A549 (cell line): ENCODE measurements around the gene BANF1. TPM values are rescaled to one million over a fixed set of nuclear protein-coding genes. Genes with fewer than 3 reads are reported as not detected.

Source experiments
- ATAC-seq, 2 experiments: fragments of 200-7000 bp in 1 of 2; fragments of >200 bp in 1 of 2; cut with Nextera tagmentation in 1 of 2; cut with Tn5 transposase in 1 of 2; 3 replicates each; pipeline versions ENCODE4 v1.8.0 to v1.9.1; 2018 to 2020; ENCODE audit warnings: mild to moderate bottlenecking in 1 of 2, moderate library complexity in 1 of 2
- CTCF ChIA-PET: fragments of 300-600 bp; sonication (Branson Sonifier 250); formaldehyde crosslinking; extraction: SDS; loops from one replicate; lab custom pipeline; 2021; ENCODE audit warnings: antibody characterized with exemption, inconsistent platforms; lab: Yijun Ruan, JAX
- POLR2A ChIA-PET: fragments of 350-600 bp; formaldehyde crosslinking; extraction: SDS; loops from one replicate; lab custom pipeline; 2021; ENCODE audit warnings: antibody characterized with exemption, inconsistent platforms; lab: Yijun Ruan, JAX
- DNase-seq, 2 experiments: peaks; one replicate each; pipeline versions ENCODE4 v3.0.0 to v3.0.0-alpha.2; 2011 to 2016; ENCODE audit warnings: low read depth in 1 of 2, low spot score in 1 of 2
- FAIRE-seq: peaks from 2 replicates; lab custom pipeline; 2011; peaks lifted over from hg19 to GRCh38; lab: Jason Lieb, UNC
- H3K27ac ChIP-seq, 2 experiments: fragments of >200 bp; sonication (Bioruptor Twin); formaldehyde crosslinking; 3 replicates each; pipeline ENCODE4 v1.5.1; 2016 to 2017
- H3K4me1 ChIP-seq: fragments of >200 bp; sonication (Bioruptor Twin); formaldehyde crosslinking; 3 replicates; pipeline ENCODE4 v1.6.1; 2016
- H3K4me2 ChIP-seq: fragments of >200 bp; sonication (Bioruptor Twin); formaldehyde crosslinking; 3 replicates; pipeline ENCODE4 v1.6.1; 2016
- H3K4me3 ChIP-seq: fragments of >200 bp; sonication (Bioruptor Twin); formaldehyde crosslinking; 3 replicates; pipeline ENCODE4 v1.5.1; 2016
- H3K9me3 ChIP-seq: fragments of >200 bp; sonication (Bioruptor Twin); formaldehyde crosslinking; 3 replicates; pipeline ENCODE4 v1.6.1; 2016
- ELK1 ChIP-seq: fragments of 150-350 bp; IDR thresholded peaks from 2 replicates; pipeline ENCODE4 v1.6.1; 2014; ENCODE audit warnings: low read depth, mild to moderate bottlenecking, low read length
- GATA3 ChIP-seq: IDR thresholded peaks from 2 replicates; pipeline ENCODE4 v1.6.1; 2012; ENCODE audit warnings: borderline replicate concordance
- HDAC2 ChIP-seq: fragments of 200-600 bp; sonication (generic); IDR thresholded peaks from 2 replicates; pipeline ENCODE4 v1.6.1; 2016
- MAZ ChIP-seq: fragments of 150-350 bp; IDR thresholded peaks from 2 replicates; pipeline ENCODE4 v1.6.1; 2014; ENCODE audit warnings: antibody characterized with exemption, low read depth, low read length, borderline replicate concordance
- MYC ChIP-seq: IDR thresholded peaks from 2 replicates; pipeline ENCODE4 v1.6.1; 2012; ENCODE audit warnings: mild to moderate bottlenecking, inconsistent platforms, low read length, improper control_type of control experiment, borderline replicate concordance
- NR3C1 ChIP-seq: fragments of >200 bp; sonication (Bioruptor Twin); formaldehyde crosslinking; IDR thresholded peaks from 3 replicates; pipeline ENCODE4 v1.6.1; 2017
- PHF8 ChIP-seq: fragments of 200-600 bp; sonication (generic); IDR thresholded peaks from 2 replicates; pipeline ENCODE4 v1.6.1; 2016; ENCODE audit warnings: low read depth, mild to moderate bottlenecking, antibody characterized with exemption, moderate library complexity, borderline replicate concordance
- POLR2AphosphoS2 ChIP-seq: conservative IDR thresholded peaks from 2 replicates; pipeline ENCODE4 v1.6.1; 2012; ENCODE audit warnings: low read length, improper control_type of control experiment, inconsistent platforms
- RNF2 ChIP-seq: fragments of 200-600 bp; sonication (generic); IDR thresholded peaks from 2 replicates; pipeline ENCODE4 v1.6.1; 2016; ENCODE audit warnings: low read depth, mild to moderate bottlenecking, antibody characterized with exemption, moderate library complexity, borderline replicate concordance
- SREBF2 ChIP-seq: fragments of 450-650 bp; IDR thresholded peaks from 2 replicates; pipeline ENCODE4 v1.6.1; 2014; ENCODE audit warnings: mild to moderate bottlenecking, moderate library complexity
- TFCP2L1 ChIP-seq: fragments of 250-450 bp; sonication (Bioruptor Pico); IDR thresholded peaks from 2 replicates; pipeline ENCODE4 v1.5.0; 2021; ENCODE audit warnings: mild to moderate bottlenecking
- USF2 ChIP-seq: fragments of 450-650 bp; IDR thresholded peaks from 2 replicates; pipeline ENCODE4 v1.6.1; 2014; ENCODE audit warnings: antibody characterized with exemption
- ZFP36 ChIP-seq: fragments of 450-650 bp; IDR thresholded peaks from 2 replicates; pipeline ENCODE4 v1.6.1; 2014; ENCODE audit warnings: borderline replicate concordance; ENCODE audit not compliant: partially characterized antibody
- ZNF302 ChIP-seq: fragments of 250-450 bp; sonication (Bioruptor Pico); IDR thresholded peaks from 2 replicates; pipeline ENCODE4 v1.9.0; 2021; ENCODE audit warnings: inconsistent platforms, mild to moderate bottlenecking, moderate library complexity
- ZSCAN20 ChIP-seq: fragments of 250-450 bp; sonication (Bioruptor Pico); IDR thresholded peaks from 2 replicates; pipeline ENCODE4 v1.8.0; 2022; ENCODE audit warnings: mild to moderate bottlenecking, moderate library complexity
- WGBS: methylation state at CpG from one replicate; pipeline ENCODE4 v1.1.6; 2017; ENCODE audit errors: missing lambda C conversion rate; 5-methylcytosine and 5-hydroxymethylcytosine counted together
- polyA plus RNA-seq, 4 experiments: library from polyadenylated mRNA; depleted of rRNA in 3 of 4; stranded (reverse); fragments of >200 nt; fragmentation: RNase III in 1 of 4; extraction: RNeasy Plus Mini Kit Qiagen cat#74134 plus additional on column Dnase treatment in 1 of 4; gene quantifications; 2 replicates in 3 of 4; 3 replicates in 1 of 4; pipeline ENCODE4 v1.2.3, GENCODE V29; 2011 to 2017
- TF ChIP-seq, protein P1 (sequence below): fragments of >200 bp; sonication (Bioruptor Twin); formaldehyde crosslinking; IDR thresholded peaks from 3 replicates; pipeline ENCODE4 v1.6.1; 2016
- TF ChIP-seq, protein P2 (sequence below): fragments of >200 bp; sonication (Bioruptor Twin); formaldehyde crosslinking; IDR thresholded peaks from 3 replicates; pipeline ENCODE4 v1.5.1; 2016

BANF1 gene
- polyA plus RNA-seq, 2 of the 4 experiments (the other 2 are of a cell fraction), result 309 to 399 TPM

DNA sequence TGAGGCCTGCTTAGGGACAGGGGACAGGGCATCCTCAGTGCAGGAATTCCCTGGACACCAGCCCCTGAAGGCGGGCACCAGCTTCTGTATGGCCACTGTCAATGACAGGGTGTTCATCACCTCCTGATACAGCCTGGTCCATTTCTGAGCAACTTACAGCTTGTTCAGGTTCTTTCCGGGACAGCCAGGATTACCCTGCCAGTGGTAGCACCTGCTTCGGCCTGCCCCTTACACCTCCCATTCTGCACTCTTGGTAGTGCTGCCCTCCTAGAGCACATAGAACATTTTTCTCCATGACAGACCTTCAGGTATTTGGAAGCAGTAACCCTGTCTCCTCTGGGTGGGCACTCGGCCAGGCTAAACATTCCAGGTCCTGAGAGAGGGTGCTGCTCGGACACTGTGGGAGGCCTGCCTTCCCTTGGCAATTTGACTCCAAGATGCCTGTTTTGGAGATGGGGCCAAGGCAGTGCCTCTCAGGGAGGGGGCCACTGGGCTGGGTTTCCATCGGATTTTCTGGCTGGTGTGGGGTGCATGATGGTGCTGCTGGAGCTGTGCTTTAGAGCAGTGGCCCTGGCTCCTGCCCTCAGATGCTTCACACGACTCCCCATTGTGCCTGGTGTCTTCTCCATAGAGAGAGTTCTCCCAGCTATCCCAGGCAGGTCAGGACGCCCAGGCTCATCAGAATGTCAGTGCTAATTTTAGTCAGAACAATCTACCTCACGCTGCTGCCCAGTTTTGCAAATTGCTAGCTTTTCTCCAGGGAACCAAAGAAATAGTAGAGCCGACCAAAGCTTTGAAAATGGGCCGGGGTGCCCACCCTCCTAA is 45.5 kb downstream of the BANF1 start:
- no peak for TF ChIP-seq PHF8
- TF ChIP-seq USF2, result no peak
- no peak for TF ChIP-seq MYC
- TF ChIP-seq POLR2AphosphoS2, result no peak
- TF ChIP-seq, protein P1, sequence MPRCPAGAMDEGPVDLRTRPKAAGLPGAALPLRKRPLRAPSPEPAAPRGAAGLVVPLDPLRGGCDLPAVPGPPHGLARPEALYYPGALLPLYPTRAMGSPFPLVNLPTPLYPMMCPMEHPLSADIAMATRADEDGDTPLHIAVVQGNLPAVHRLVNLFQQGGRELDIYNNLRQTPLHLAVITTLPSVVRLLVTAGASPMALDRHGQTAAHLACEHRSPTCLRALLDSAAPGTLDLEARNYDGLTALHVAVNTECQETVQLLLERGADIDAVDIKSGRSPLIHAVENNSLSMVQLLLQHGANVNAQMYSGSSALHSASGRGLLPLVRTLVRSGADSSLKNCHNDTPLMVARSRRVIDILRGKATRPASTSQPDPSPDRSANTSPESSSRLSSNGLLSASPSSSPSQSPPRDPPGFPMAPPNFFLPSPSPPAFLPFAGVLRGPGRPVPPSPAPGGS, result no peak
- TF ChIP-seq NR3C1, result no peak
- no peak for TF ChIP-seq ZNF302 (CRISPR knock-in tag)
- POLR2A ChIA-PET, result interaction anchor here (0.6 kb wide), 1 partner anchor 30 kb away, joined by 5 read pairs; no protein-coding TSS in a partner anchor
- Histone ChIP-seq H3K4me2 (no peak overlapping the region), H3K4me3 (no peak overlapping the region), H3K27ac (no peak overlapping the region), H3K9me3 (no peaks in the 10 kb centered on the region), H3K4me1 (peaks cover 19% of the 10 kb centered on the region)
- WGBS, result 65% methylated on average over 11 of the region's 11 CpGs
- FAIRE-seq, result no peak
- no peak for DNase-seq
- ATAC-seq, result no peak
- CTCF ChIA-PET, result interaction anchor here (1.1 to 15.8 kb wide), 6 partner anchors 12 to 32 kb away, joined by 3 to 188 read pairs (median 29); partner anchors contain the start of gene CATSPER1

DNA sequence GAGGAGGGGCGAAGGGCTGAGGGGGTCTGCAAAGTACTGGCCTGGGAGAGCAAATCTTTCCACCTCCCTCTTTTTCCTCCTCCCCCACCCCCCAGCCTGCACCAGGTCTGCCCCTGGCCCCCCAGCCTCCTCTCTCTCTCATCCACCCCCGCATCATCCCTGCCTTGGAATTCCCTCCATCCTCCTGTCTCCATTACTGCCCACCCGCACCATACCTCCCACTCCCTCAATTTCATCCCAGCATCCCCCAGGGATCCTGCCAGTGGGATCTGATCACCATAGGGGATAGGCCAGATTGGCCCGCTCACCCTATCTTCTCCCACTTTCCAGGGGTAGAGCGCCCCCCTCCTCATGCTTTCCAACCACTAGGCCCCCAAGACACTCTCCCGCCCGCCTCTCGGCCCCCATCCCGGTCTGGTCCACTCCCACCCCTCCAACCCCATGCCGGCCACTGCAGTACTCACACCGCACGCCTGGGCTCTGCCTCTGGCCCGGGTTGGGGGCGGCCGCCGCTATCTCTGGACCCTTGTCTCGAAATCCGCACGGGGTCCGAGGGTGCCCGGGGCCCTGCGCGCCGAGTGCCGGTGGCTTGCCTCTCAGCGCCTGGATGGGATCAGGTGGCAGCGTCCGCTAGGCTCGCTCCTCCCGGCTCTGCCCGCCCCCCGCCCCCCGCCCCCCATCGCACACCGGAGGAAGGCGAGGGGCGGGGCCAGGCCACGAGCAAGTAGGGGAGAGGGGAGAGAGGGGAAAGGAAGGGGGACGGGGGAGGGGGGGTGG is 46.4 kb downstream of the BANF1 start, which contains the start of gene GAL3ST3:
Gene GAL3ST3 (minus strand): TSS at position 615 of the 777 bp plus-strand sequence. CDS start 3,746 bp downstream, outside the sequence.
- Histone ChIP-seq H3K27ac (no peak within 1 kb of the TSS), H3K4me1 (peaks cover 26% of the 10 kb centered on the region), H3K9me3 (no peaks in the 10 kb centered on the region), H3K4me2 (no peak within 1 kb of the TSS), H3K4me3 (no peak within 1 kb of the TSS)
- CTCF ChIA-PET, result interaction anchor here (1.3 to 15.8 kb wide), 7 partner anchors 14 to 27 kb away, joined by 3 to 233 read pairs (median 48); partner anchors contain the start of genes CATSPER1 and PACS1
- 89% methylated on average over 17 of the region's 39 CpGs for WGBS
- no peak for ATAC-seq
- FAIRE-seq, result no peak
- no peak for TF ChIP-seq HDAC2
- POLR2A ChIA-PET, result interaction anchor here (0.6 kb wide), 1 partner anchor 29 kb away, joined by 5 read pairs; no protein-coding TSS in a partner anchor
- no peak for DNase-seq

- Histone ChIP-seq H3K4me1 (peaks cover 21% of the 10 kb centered on the region), H3K4me3 (no peak overlapping the region), H3K9me3 (no peaks in the 10 kb centered on the region), H3K27ac (peak overlapping the region; percentile 88 to 90), H3K4me2 (peak overlapping the region; percentile 90)
- DNase-seq, result peak in 1 of 2 experiments; percentile 38
- WGBS, result 91% methylated on average over 5 of the region's 5 CpGs
- POLR2A ChIA-PET, result interaction anchor here (0.7 to 0.9 kb wide), 2 partner anchors 339 to 1005 kb away, joined by 4 to 5 read pairs; no protein-coding TSS in a partner anchor
- FAIRE-seq, result no peak
- no peak for ATAC-seq
- TF ChIP-seq ELK1 (no peak), SREBF2 (no peak), GATA3 (no peak), ZSCAN20 (no peak), RNF2 (no peak), MAZ (no peak), TFCP2L1 (no peak), ZFP36 (no peak)
- TF ChIP-seq, protein P2, sequence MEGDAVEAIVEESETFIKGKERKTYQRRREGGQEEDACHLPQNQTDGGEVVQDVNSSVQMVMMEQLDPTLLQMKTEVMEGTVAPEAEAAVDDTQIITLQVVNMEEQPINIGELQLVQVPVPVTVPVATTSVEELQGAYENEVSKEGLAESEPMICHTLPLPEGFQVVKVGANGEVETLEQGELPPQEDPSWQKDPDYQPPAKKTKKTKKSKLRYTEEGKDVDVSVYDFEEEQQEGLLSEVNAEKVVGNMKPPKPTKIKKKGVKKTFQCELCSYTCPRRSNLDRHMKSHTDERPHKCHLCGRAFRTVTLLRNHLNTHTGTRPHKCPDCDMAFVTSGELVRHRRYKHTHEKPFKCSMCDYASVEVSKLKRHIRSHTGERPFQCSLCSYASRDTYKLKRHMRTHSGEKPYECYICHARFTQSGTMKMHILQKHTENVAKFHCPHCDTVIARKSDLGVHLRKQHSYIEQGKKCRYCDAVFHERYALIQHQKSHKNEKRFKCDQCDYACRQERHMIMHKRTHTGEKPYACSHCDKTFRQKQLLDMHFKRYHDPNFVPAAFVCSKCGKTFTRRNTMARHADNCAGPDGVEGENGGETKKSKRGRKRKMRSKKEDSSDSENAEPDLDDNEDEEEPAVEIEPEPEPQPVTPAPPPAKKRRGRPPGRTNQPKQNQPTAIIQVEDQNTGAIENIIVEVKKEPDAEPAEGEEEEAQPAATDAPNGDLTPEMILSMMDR, result no peak
- CTCF ChIA-PET, result interaction anchor here (0.6 to 12.6 kb wide), 8 partner anchors 8 to 339 kb away, joined by 3 to 233 read pairs (median 4); partner anchors contain the start of genes KAT5 and PACS1
Measured at GRCh38 chr11:66050581-66051231, 48.4 kb downstream of the BANF1 start.
